ENCODE results near the gene NKAIN4. TPM values are rescaled to one million over a fixed set of nuclear protein-coding genes. Genes with fewer than 3 reads are reported as not detected.

NKAIN4 gene
- polyA plus RNA-seq, 1 donor (not counting 4 experiments of a cell fraction or from before 2014, with no cell fraction given): not detected

DNA sequence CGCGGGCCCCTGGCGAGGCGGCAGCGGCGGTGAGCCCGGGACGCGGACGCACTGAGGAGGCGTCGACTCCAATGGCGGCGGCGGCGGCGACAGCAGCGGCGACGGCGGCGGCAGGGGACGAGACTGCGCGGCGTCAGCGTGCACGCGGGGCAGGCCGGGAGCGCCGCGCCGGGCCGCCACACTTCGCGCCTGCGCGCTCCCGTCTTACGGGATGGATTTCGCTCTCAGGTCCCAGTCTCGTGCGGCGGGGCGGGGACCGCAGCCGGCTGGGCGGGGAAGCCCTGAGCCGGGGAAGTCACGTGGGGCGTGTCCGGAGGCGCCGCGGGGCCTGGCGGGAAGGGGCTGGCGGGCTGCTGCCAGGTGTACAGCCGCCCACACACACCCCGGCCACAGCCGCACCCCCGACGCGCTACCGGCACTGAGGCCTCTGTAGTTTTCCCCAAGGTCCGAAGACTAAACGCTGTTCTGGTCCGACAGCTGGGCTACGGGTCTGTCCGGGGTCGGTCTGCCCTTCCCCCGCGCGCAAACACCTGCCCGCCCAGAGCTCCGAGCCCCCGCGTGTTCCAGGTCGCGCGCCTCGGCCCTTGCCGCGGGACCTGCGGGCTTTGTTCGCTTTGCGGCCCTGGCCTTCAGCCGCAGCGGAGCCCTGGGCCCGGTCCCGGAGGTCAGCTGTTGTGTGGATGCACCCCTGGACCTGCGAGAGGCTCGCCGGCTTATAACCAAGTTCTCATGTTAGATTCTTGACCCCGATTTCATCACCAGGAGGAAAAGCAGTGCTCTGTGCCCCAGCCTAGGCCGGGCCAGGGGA is 38.0 kb downstream of the NKAIN4 start, which contains the start of gene YTHDF1:
Gene YTHDF1 (minus strand): TSS at position 91 of the 808 bp plus-strand sequence. CDS start 239 bp downstream, outside the sequence.
- TF ChIP-seq, protein P1, sequence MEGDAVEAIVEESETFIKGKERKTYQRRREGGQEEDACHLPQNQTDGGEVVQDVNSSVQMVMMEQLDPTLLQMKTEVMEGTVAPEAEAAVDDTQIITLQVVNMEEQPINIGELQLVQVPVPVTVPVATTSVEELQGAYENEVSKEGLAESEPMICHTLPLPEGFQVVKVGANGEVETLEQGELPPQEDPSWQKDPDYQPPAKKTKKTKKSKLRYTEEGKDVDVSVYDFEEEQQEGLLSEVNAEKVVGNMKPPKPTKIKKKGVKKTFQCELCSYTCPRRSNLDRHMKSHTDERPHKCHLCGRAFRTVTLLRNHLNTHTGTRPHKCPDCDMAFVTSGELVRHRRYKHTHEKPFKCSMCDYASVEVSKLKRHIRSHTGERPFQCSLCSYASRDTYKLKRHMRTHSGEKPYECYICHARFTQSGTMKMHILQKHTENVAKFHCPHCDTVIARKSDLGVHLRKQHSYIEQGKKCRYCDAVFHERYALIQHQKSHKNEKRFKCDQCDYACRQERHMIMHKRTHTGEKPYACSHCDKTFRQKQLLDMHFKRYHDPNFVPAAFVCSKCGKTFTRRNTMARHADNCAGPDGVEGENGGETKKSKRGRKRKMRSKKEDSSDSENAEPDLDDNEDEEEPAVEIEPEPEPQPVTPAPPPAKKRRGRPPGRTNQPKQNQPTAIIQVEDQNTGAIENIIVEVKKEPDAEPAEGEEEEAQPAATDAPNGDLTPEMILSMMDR (optimal IDR thresholded peaks at IDR 0.05 in 1 of 3, IDR thresholded peaks at IDR 0.05 in 1 of 3, conservative IDR thresholded peaks at IDR 0.05 in 1 of 3; ENCODE audit: extremely low read depth in 1 of 3, insufficient read depth in 2 of 3, low read length in 3 of 3): no peak
- no peak for TF ChIP-seq EZH2 (IDR thresholded peaks at IDR 0.05; ENCODE audit: low read length)
- Histone ChIP-seq H3K9me3 (ENCODE audit: control insufficient read depth, low read depth, low read length) (no peaks in the 10 kb centered on the region), H3K4me3 (ENCODE audit: control insufficient read depth in 2 of 3, extremely low read depth in 1 of 3, insufficient read depth in 2 of 3, low read depth in 1 of 3, low read length in 3 of 3) (peak within 1 kb of the TSS; percentile 55 to 94 (median 88)), H2AFZ (ENCODE audit: control insufficient read depth, low read length) (peak within 1 kb of the TSS; percentile 80), H3K4me2 (ENCODE audit: control insufficient read depth, extremely low read depth, insufficient read depth, low read depth, low read length) (peak within 1 kb of the TSS; percentile 68), H3K9me1 (ENCODE audit: control insufficient read depth, extremely low read depth, insufficient read depth, low read length) (no peaks in the 10 kb centered on the region), H3K27me3 (ENCODE audit: control insufficient read depth, extremely low read depth, insufficient read depth, low read length) (peaks cover 4% of the 10 kb centered on the region), H3K79me2 (ENCODE audit: control insufficient read depth, insufficient read depth, low read length) (peaks cover 45% of the 10 kb centered on the region), H3K36me3 (ENCODE audit: control insufficient read depth in 2 of 2, extremely low read depth in 1 of 2, insufficient read depth in 2 of 2, low read length in 2 of 2) (peaks cover 9 to 18% of the 10 kb centered on the region in 2 experiments), H3K9ac (ENCODE audit: control insufficient read depth, extremely low read depth, insufficient read depth, low read length) (peak within 1 kb of the TSS; percentile 87), H3K27ac (ENCODE audit: control insufficient read depth, insufficient read depth, low read length) (peak within 1 kb of the TSS; percentile 62), H4K20me1 (ENCODE audit: control insufficient read depth, extremely low read depth, insufficient read depth, low read length) (peaks cover 19% of the 10 kb centered on the region), H3K4me1 (ENCODE audit: control insufficient read depth, extremely low read depth, insufficient read depth, low read length) (peaks cover 18% of the 10 kb centered on the region)
- dilution Hi-C loops (cut with MboI; ENCODE audit: extremely low pct_ligation_motif_present, low sequenced_read_pairs): no loop called here
- FAIRE-seq (no peak), DNase-seq (ENCODE audit: low read depth, low spot score) (peak; percentile 56)

DNA sequence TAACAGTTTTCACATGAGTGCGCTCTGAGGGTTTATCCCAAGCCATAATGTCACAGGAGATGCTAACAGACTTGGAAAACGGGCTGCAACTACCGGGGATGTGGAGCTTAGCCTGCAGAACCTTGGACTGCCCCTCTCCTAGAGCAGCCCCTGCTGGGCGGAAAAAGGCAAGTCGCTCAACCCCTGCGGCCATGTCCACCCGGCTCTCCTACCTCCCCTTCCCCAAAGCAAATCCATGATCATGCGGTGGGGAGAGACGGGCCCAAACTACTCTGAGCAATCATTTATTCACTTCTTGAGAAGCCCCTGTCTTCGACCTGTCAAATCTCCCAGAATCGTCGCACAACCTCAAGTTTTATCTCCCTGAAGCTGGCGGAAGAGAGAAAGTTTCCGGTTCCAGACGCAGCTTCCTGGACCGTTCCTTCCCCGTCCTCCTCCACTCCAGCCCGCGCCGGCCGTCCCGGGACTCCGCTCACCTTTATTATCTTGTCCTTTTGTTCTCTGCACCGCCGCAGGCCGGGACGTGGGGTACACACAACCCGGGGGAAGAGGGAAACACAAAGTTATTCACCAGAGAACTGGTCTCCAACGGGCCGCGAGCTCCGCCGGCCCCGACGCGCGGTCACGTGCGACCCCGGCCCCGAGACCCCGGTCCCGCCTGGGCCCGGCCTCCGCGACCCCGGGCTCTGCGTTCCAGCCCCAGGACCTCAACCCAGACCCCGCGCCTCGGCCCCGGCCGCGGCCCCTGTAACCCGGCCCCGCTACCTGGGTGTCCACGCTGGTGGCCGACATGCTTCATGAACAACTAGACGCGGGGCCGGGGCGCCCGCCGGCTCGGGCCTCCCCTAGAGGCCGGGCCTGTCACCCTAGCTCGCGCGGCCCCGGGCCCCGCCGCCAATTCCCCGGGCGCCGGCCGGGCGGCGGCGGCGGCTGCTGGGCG is 38.9 kb downstream of the NKAIN4 start:
- dilution Hi-C loops (cut with MboI; ENCODE audit: extremely low pct_ligation_motif_present, low sequenced_read_pairs): no loop called here
- Histone ChIP-seq H3K9ac (ENCODE audit: control insufficient read depth, extremely low read depth, insufficient read depth, low read length) (peak overlapping the region; percentile 87), H3K4me3 (ENCODE audit: control insufficient read depth in 2 of 3, extremely low read depth in 1 of 3, insufficient read depth in 2 of 3, low read depth in 1 of 3, low read length in 3 of 3) (peak overlapping the region; percentile 55 to 94 (median 88)), H3K36me3 (ENCODE audit: control insufficient read depth in 2 of 2, extremely low read depth in 1 of 2, insufficient read depth in 2 of 2, low read length in 2 of 2) (peaks cover 9 to 24% of the 10 kb centered on the region in 2 experiments), H3K9me1 (ENCODE audit: control insufficient read depth, extremely low read depth, insufficient read depth, low read length) (no peaks in the 10 kb centered on the region), H3K9me3 (ENCODE audit: control insufficient read depth, low read depth, low read length) (no peaks in the 10 kb centered on the region), H3K4me2 (ENCODE audit: control insufficient read depth, extremely low read depth, insufficient read depth, low read depth, low read length) (peak overlapping the region; percentile 66), H4K20me1 (ENCODE audit: control insufficient read depth, extremely low read depth, insufficient read depth, low read length) (peaks cover 25% of the 10 kb centered on the region), H3K79me2 (ENCODE audit: control insufficient read depth, insufficient read depth, low read length) (peaks cover 54% of the 10 kb centered on the region), H3K27me3 (ENCODE audit: control insufficient read depth, extremely low read depth, insufficient read depth, low read length) (peaks cover under 1% of the 10 kb centered on the region), H2AFZ (ENCODE audit: control insufficient read depth, low read length) (peak overlapping the region; percentile 48), H3K27ac (ENCODE audit: control insufficient read depth, insufficient read depth, low read length) (peak overlapping the region; percentile 62), H3K4me1 (ENCODE audit: control insufficient read depth, extremely low read depth, insufficient read depth, low read length) (peaks cover 18% of the 10 kb centered on the region)
- no peak for FAIRE-seq
- TF ChIP-seq, protein P1 (optimal IDR thresholded peaks at IDR 0.05 in 1 of 3, IDR thresholded peaks at IDR 0.05 in 1 of 3, conservative IDR thresholded peaks at IDR 0.05 in 1 of 3; ENCODE audit: extremely low read depth in 1 of 3, insufficient read depth in 2 of 3, low read length in 3 of 3): peak; percentile 43 to 53 (median 49)
- TF ChIP-seq EZH2 (IDR thresholded peaks at IDR 0.05; ENCODE audit: low read length): no peak
- no peak for DNase-seq (ENCODE audit: low read depth, low spot score)

Measured in keratinocyte (primary cell).